H9 (cell line): Measurements from ENCODE around the gene SLC25A15. TPM values are rescaled to one million over a fixed set of nuclear protein-coding genes. Genes with fewer than 3 reads are reported as not detected.

Experiments
- DNase-seq: peaks from one replicate; pipeline ENCODE4 v3.0.0-alpha.2; 2017
- H2AFZ ChIP-seq: one replicate; pipeline ENCODE4 v1.6.1; 2013; ENCODE audit warnings: mild to moderate bottlenecking, low read length, control low read depth, moderate library complexity
- H2AK5ac ChIP-seq: 2 replicates; pipeline ENCODE4 v1.6.1; 2013; ENCODE audit warnings: low read length, control low read depth, mixed read lengths; ENCODE audit not compliant: insufficient read length
- H2BK120ac ChIP-seq: one replicate; pipeline ENCODE4 v1.6.1; 2013; ENCODE audit warnings: low read depth, mild to moderate bottlenecking, low read length, control low read depth, inconsistent platforms; ENCODE audit not compliant: poor library complexity, severe bottlenecking
- H2BK12ac ChIP-seq: 2 replicates; pipeline ENCODE4 v1.6.1; 2013; ENCODE audit warnings: low read length, control low read depth, mixed read lengths, low read depth; ENCODE audit not compliant: insufficient read length
- H2BK15ac ChIP-seq: 2 replicates; pipeline ENCODE4 v1.6.1; 2013; ENCODE audit warnings: low read depth, low read length, control low read depth
- H2BK20ac ChIP-seq: one replicate; pipeline ENCODE4 v1.6.1; 2013; ENCODE audit warnings: low read depth, mild to moderate bottlenecking, low read length, control low read depth, inconsistent platforms; ENCODE audit not compliant: poor library complexity, severe bottlenecking
- H2BK5ac ChIP-seq: 2 replicates; pipeline ENCODE4 v1.6.1; 2013; ENCODE audit warnings: low read length, control low read depth, mixed read lengths; ENCODE audit not compliant: insufficient read length
- H3K14ac ChIP-seq: 2 replicates; pipeline ENCODE4 v1.6.1; 2013; ENCODE audit warnings: low read length, control low read depth; ENCODE audit not compliant: insufficient read depth
- H3K18ac ChIP-seq: 2 replicates; pipeline ENCODE4 v1.6.1; 2013; ENCODE audit warnings: low read depth, mild to moderate bottlenecking, mixed read lengths, low read length, control low read depth; ENCODE audit not compliant: insufficient read length
- H3K23ac ChIP-seq: 2 replicates; pipeline ENCODE4 v1.6.1; 2013; ENCODE audit warnings: low read length, control low read depth, mixed read lengths, low read depth; ENCODE audit not compliant: insufficient read length
- H3K23me2 ChIP-seq: 2 replicates; pipeline ENCODE4 v1.6.1; 2013; ENCODE audit warnings: low read depth, mild to moderate bottlenecking, mixed read lengths, low read length, control low read depth; ENCODE audit not compliant: insufficient read length, poor library complexity, severe bottlenecking
- H3K27ac ChIP-seq: 2 replicates; pipeline ENCODE4 v1.5.1; 2013; ENCODE audit warnings: low read length, control low read depth, mixed read lengths, low read depth; ENCODE audit not compliant: insufficient read length
- H3K27me3 ChIP-seq: 2 replicates; pipeline ENCODE4 v1.6.1; 2013; ENCODE audit warnings: low read length, control low read depth, inconsistent platforms; ENCODE audit not compliant: insufficient read depth
- H3K4ac ChIP-seq: 2 replicates; pipeline ENCODE4 v1.6.1; 2013; ENCODE audit warnings: low read depth, mild to moderate bottlenecking, control low read depth, inconsistent platforms, low read length, moderate library complexity
- H3K4me1 ChIP-seq: 2 replicates; pipeline ENCODE4 v1.6.1; 2013; ENCODE audit warnings: low read length, control low read depth, inconsistent platforms; ENCODE audit not compliant: insufficient read depth
- H3K4me2 ChIP-seq: 2 replicates; pipeline ENCODE4 v1.6.1; 2013; ENCODE audit warnings: low read length, control low read depth, mixed read lengths; ENCODE audit not compliant: insufficient read length, insufficient read depth
- H3K56ac ChIP-seq: 2 replicates; pipeline ENCODE4 v1.6.1; 2013; ENCODE audit warnings: low read depth, mild to moderate bottlenecking, mixed read lengths, low read length, control low read depth; ENCODE audit not compliant: insufficient read length
- H3K79me1 ChIP-seq: 2 replicates; pipeline ENCODE4 v1.6.1; 2013; ENCODE audit warnings: low read depth, mild to moderate bottlenecking, moderate library complexity, low read length, control low read depth, inconsistent platforms; ENCODE audit not compliant: insufficient read depth, poor library complexity, severe bottlenecking
- H3K79me2 ChIP-seq: 2 replicates; pipeline ENCODE4 v1.6.1; 2013; ENCODE audit warnings: low read length, control low read depth, inconsistent platforms; ENCODE audit not compliant: insufficient read depth
- H3K9ac ChIP-seq: 2 replicates; pipeline ENCODE4 v1.6.1; 2013; ENCODE audit warnings: low read length, control low read depth, mixed read lengths; ENCODE audit not compliant: insufficient read length; ENCODE audit errors: extremely low read depth
- H3K9me3 ChIP-seq: one replicate; pipeline ENCODE4 v1.6.1; 2013; ENCODE audit warnings: low read depth, low read length, inconsistent platforms; ENCODE audit not compliant: control insufficient read depth
- H3T11ph ChIP-seq: one replicate; pipeline ENCODE4 v1.6.1; 2013; ENCODE audit warnings: mild to moderate bottlenecking, low read length, control low read depth, inconsistent platforms
- H4K20me1 ChIP-seq: one replicate; pipeline ENCODE4 v1.6.1; 2013; ENCODE audit not compliant: control insufficient read depth, insufficient read length, insufficient read depth
- H4K5ac ChIP-seq: 2 replicates; pipeline ENCODE4 v1.6.1; 2013; ENCODE audit warnings: low read depth, mild to moderate bottlenecking, mixed read lengths, low read length, control low read depth; ENCODE audit not compliant: insufficient read length
- H4K8ac ChIP-seq: replicated peaks from 2 replicates; pipeline ENCODE4 v1.6.1; 2013; ENCODE audit warnings: low read length, control low read depth, mixed read lengths, low read depth; ENCODE audit not compliant: insufficient read length
- H4K91ac ChIP-seq: 2 replicates; pipeline ENCODE4 v1.6.1; 2013; ENCODE audit warnings: low read depth, mild to moderate bottlenecking, moderate library complexity, mixed read lengths, low read length, control low read depth; ENCODE audit not compliant: insufficient read length
- H3K27ac Mint-ChIP-seq, 3 experiments: 2 replicates in 2 of 3; 3 replicates in 1 of 3; pipeline ENCODE4 v1.8.0; 2020 to 2021; ENCODE audit warnings: mixed read lengths in 3 of 3, mild to moderate bottlenecking in 1 of 3, moderate library complexity in 1 of 3
- H3K27me3 Mint-ChIP-seq: 2 replicates; pipeline ENCODE4 v1.8.0; 2021; ENCODE audit warnings: low read depth, mild to moderate bottlenecking, moderate library complexity, mixed read lengths
- H3K36me3 Mint-ChIP-seq, 3 experiments: 2 replicates in 2 of 3; 3 replicates in 1 of 3; pipeline ENCODE4 v1.8.0; 2020 to 2021; ENCODE audit warnings: low read depth in 3 of 3, mixed read lengths in 3 of 3; ENCODE audit not compliant: insufficient read depth in 1 of 3
- H3K4me1 Mint-ChIP-seq, 2 experiments: 2 replicates each; pipeline ENCODE4 v1.8.0; 2020; ENCODE audit warnings: mixed read lengths in 2 of 2
- H3K4me3 Mint-ChIP-seq, 2 experiments: 2 replicates in 1 of 2; 3 replicates in 1 of 2; pipeline ENCODE4 v1.8.0; 2020 to 2021; ENCODE audit warnings: mild to moderate bottlenecking in 2 of 2, mixed read lengths in 2 of 2, moderate library complexity in 1 of 2
- H3K9me3 Mint-ChIP-seq, 2 experiments: 2 replicates in 1 of 2; 3 replicates in 1 of 2; pipeline ENCODE4 v1.8.0; 2020; ENCODE audit warnings: mild to moderate bottlenecking in 2 of 2, mixed read lengths in 2 of 2, moderate library complexity in 1 of 2
- WGBS: extraction: QIAGEN DNeasy Blood & Tissue Kit; methylation state at CpG from one replicate; pipeline ENCODE4 v1.1.7; 2013; ENCODE audit warnings: missing lambda C conversion rate, low lambda C conversion rate, mixed read lengths; ENCODE audit not compliant: insufficient read length; ENCODE audit errors: extremely low coverage; 5-methylcytosine and 5-hydroxymethylcytosine counted together
- total RNA-seq: library from RNA; stranded (reverse); gene quantifications from 2 replicates; pipeline ENCODE4 v1.2.1, GENCODE V29; 2021
- TF ChIP-seq, protein P1 (sequence below): fragments of 200-600 bp; sonication (generic); conservative IDR thresholded peaks from 3 replicates; pipeline ENCODE4 v1.8.0; 2021; ENCODE audit warnings: antibody characterized with exemption, mild to moderate bottlenecking

The SLC25A15 gene
- total RNA-seq, 1 experiment from 2014 or later = 21.1 TPM

DNA sequence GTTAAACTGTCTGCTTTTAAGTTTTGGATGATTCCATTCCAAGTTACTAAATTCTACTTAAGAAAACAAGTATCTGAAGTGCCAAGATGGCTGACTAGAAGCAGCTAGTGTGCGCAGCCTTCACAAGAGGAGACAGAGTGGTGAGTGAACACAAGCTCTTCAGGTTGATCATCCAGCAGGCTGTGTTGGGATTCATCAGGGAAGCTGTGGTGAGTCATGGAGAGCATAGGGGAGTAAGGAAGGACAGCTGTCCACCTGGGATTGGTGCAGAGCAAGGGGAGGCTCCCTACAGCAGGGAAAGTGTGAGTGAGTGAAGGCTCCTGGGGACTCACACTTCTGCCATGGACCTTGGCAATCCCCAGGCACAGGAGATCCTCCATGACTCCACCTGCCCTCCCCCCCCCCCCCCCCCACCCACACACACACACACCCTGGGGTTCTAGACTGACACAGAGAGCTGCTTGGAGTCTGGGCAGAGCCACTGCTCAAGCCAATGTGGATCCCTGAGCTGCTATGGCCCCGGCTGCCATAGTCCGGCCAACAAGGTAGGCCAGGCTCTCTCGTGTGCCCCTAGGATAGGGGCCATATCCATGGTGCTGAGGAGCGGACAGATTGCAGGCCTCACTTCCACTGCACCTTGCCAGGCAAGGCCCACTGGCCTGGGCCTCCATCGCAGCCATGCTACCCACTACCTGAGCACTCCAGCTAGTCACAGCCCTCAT lies 23.5 kb downstream of the SLC25A15 start:
- Histone ChIP-seq H3K79me1 (no peaks in the 10 kb centered on the region), H3K9ac (no peak overlapping the region), H4K8ac (no peak overlapping the region), H2BK5ac (no peak overlapping the region), H3K14ac (no peak overlapping the region), H3K27me3 (no peaks in the 10 kb centered on the region), H3K4me2 (no peak overlapping the region), H3K9me3 (no peaks in the 10 kb centered on the region), H3K79me2 (no peaks in the 10 kb centered on the region), H4K20me1 (no peaks in the 10 kb centered on the region), H2BK12ac (no peak overlapping the region), H4K91ac (no peak overlapping the region), H2BK15ac (no peak overlapping the region), H2BK120ac (no peak overlapping the region), H2BK20ac (no peak overlapping the region), H3K23me2 (no peaks in the 10 kb centered on the region), H3K27ac (no peak overlapping the region), H3K18ac (no peak overlapping the region), H3T11ph (no peak overlapping the region), H4K5ac (no peak overlapping the region), H3K4ac (no peak overlapping the region), H2AFZ (no peak overlapping the region), H2AK5ac (no peak overlapping the region), H3K56ac (no peak overlapping the region), H3K4me1 (no peaks in the 10 kb centered on the region), H3K23ac (no peak overlapping the region)
- peaks cover 22 to 72% (median 42%) of the 10 kb centered on the region in 3 experiments for H3K36me3 Mint-ChIP-seq
- WGBS = no CpG with 5 or more reads among the region's 6 CpGs
- no peak for DNase-seq
- H3K27me3 Mint-ChIP-seq = no peaks in the 10 kb centered on the region; the same call in 1 of the 2 replicates
- no peaks in the 10 kb centered on the region for H3K4me1 Mint-ChIP-seq
- TF ChIP-seq, protein P1, sequence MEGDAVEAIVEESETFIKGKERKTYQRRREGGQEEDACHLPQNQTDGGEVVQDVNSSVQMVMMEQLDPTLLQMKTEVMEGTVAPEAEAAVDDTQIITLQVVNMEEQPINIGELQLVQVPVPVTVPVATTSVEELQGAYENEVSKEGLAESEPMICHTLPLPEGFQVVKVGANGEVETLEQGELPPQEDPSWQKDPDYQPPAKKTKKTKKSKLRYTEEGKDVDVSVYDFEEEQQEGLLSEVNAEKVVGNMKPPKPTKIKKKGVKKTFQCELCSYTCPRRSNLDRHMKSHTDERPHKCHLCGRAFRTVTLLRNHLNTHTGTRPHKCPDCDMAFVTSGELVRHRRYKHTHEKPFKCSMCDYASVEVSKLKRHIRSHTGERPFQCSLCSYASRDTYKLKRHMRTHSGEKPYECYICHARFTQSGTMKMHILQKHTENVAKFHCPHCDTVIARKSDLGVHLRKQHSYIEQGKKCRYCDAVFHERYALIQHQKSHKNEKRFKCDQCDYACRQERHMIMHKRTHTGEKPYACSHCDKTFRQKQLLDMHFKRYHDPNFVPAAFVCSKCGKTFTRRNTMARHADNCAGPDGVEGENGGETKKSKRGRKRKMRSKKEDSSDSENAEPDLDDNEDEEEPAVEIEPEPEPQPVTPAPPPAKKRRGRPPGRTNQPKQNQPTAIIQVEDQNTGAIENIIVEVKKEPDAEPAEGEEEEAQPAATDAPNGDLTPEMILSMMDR = no peak
- H3K27ac Mint-ChIP-seq = no peak overlapping the region
- no peak overlapping the region for H3K4me3 Mint-ChIP-seq
- H3K9me3 Mint-ChIP-seq = peaks cover 12 to 32% of the 10 kb centered on the region in 2 experiments
